Mesothelial cell of epicardium (in vitro differentiated cells): Measurements from ENCODE around the gene CALHM3. TPM values are rescaled to one million over a fixed set of nuclear protein-coding genes. Genes with fewer than 3 reads are reported as not detected.

Experiments
- DNase-seq, 2 experiments: peaks; one replicate each; pipeline ENCODE4 v3.0.0; 2021; ENCODE audit warnings: low spot score in 2 of 2; ENCODE audit not compliant: unreplicated experiment in 2 of 2
- H3K27ac Mint-ChIP-seq: 2 replicates; pipeline ENCODE4 v1.8.0; 2021; ENCODE audit warnings: mixed read lengths
- H3K27me3 Mint-ChIP-seq: 2 replicates; pipeline ENCODE4 v1.8.0; 2021; ENCODE audit warnings: low read depth, mixed read lengths
- H3K36me3 Mint-ChIP-seq: 2 replicates; pipeline ENCODE4 v1.8.0; 2021; ENCODE audit warnings: mixed read lengths
- H3K4me1 Mint-ChIP-seq: 2 replicates; pipeline ENCODE4 v1.8.0; 2021; ENCODE audit warnings: mixed read lengths
- H3K4me3 Mint-ChIP-seq: 2 replicates; pipeline ENCODE4 v1.8.0; 2021; ENCODE audit warnings: mild to moderate bottlenecking, moderate library complexity, mixed read lengths
- H3K9me3 Mint-ChIP-seq: 2 replicates; pipeline ENCODE4 v1.8.0; 2021; ENCODE audit warnings: mixed read lengths
- total RNA-seq: library from RNA; stranded (reverse); gene quantifications from 3 replicates; pipeline ENCODE4 v1.2.1, GENCODE V29; 2021
- TF ChIP-seq, protein P1 (sequence below): fragments of 200-600 bp; sonication (generic); IDR thresholded peaks from one replicate; pipeline ENCODE4 v1.5.0; 2021; ENCODE audit warnings: antibody characterized with exemption; ENCODE audit not compliant: unreplicated experiment

Gene CALHM3
- total RNA-seq, 1 donor from 2014 or later = not detected

DNA sequence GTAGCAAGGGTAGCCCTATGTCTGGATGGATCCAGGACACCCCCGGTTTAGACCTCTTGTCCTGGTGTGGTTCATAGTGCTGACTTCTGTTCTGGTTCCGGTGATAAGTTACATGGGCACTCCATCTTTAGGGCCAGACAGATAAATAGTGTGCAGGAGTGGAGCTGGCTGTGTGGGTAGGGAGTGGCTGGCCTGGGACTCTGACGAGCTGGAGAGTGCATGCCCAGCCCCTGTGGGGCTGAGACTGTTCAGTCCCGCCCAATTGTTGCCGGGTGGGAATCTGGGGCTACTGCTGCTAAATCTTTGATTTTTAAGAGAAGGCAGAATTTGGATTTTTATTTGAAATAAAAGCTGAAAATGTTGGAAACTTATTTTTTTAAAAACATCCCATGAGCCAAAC is 55.3 kb downstream of the CALHM3 start:
- TF ChIP-seq, protein P1, sequence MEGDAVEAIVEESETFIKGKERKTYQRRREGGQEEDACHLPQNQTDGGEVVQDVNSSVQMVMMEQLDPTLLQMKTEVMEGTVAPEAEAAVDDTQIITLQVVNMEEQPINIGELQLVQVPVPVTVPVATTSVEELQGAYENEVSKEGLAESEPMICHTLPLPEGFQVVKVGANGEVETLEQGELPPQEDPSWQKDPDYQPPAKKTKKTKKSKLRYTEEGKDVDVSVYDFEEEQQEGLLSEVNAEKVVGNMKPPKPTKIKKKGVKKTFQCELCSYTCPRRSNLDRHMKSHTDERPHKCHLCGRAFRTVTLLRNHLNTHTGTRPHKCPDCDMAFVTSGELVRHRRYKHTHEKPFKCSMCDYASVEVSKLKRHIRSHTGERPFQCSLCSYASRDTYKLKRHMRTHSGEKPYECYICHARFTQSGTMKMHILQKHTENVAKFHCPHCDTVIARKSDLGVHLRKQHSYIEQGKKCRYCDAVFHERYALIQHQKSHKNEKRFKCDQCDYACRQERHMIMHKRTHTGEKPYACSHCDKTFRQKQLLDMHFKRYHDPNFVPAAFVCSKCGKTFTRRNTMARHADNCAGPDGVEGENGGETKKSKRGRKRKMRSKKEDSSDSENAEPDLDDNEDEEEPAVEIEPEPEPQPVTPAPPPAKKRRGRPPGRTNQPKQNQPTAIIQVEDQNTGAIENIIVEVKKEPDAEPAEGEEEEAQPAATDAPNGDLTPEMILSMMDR = no peak
- no peak for DNase-seq
- no peak overlapping the region for H3K4me3 Mint-ChIP-seq
- H3K27ac Mint-ChIP-seq = no peak overlapping the region
- peaks cover 52% of the 10 kb centered on the region for H3K36me3 Mint-ChIP-seq
- no peaks in the 10 kb centered on the region for H3K4me1 Mint-ChIP-seq
- H3K27me3 Mint-ChIP-seq = no peaks in the 10 kb centered on the region
- H3K9me3 Mint-ChIP-seq = no peaks in the 10 kb centered on the region

Other genes with a start within 250 kb of the CALHM3 start
- gene RPEL1, start 233.4 kb downstream of the CALHM3 start, total RNA-seq = not detected in 3 replicates
- 1.1 to 1.2 TPM (median 1.2 TPM) in 3 replicates for gene INA, start 202.1 kb downstream of the CALHM3 start, total RNA-seq
- 10.5 to 10.7 TPM (median 10.6 TPM) in 3 replicates for gene PCGF6, start 128.1 kb downstream of the CALHM3 start, total RNA-seq
- gene TAF5, start 111.3 kb downstream of the CALHM3 start, total RNA-seq = 4.7 to 5.2 TPM (median 4.9 TPM) in 3 replicates
- gene ATP5MK, start 82.8 kb downstream of the CALHM3 start, total RNA-seq = 208 to 223 TPM (median 209 TPM) in 3 replicates
- 48.9 to 53.6 TPM (median 50.4 TPM) in 3 replicates for gene PDCD11, start 82.6 kb downstream of the CALHM3 start, total RNA-seq
- gene CALHM2, start 26.9 kb downstream of the CALHM3 start, total RNA-seq = 4.3 to 6.0 TPM (median 5.6 TPM) in 3 replicates
- not detected in 3 replicates for gene CALHM1, start 20.3 kb downstream of the CALHM3 start, total RNA-seq
- gene NEURL1, start 14.5 kb upstream of the CALHM3 start, total RNA-seq = 0.40 to 0.88 TPM (median 0.54 TPM) in 3 replicates